ENCODE results near the gene ITK.

The ITK gene

GRCh38 chr5:157177953-157178352 lies 2.7 kb upstream of the ITK start:
- ATAC-seq (ENCODE audit: insufficient read depth, low read depth) = no peak
- H3K27me3 ChIP-seq (ENCODE audit: insufficient read depth, low read length, poor library complexity) = no peaks in the 10 kb centered on the region

GRCh38 chr5:157178966-157179365 lies 1.7 kb upstream of the ITK start:
- H3K4me1 ChIP-seq (ENCODE audit: insufficient read depth, low read length) = peaks cover 45% of the 10 kb centered on the region
- H3K36me3 ChIP-seq (ENCODE audit: insufficient read depth, low read length) = peaks cover 8% of the 10 kb centered on the region
- H3K4me3 ChIP-seq (ENCODE audit: low read depth in 1 of 2, low read length in 2 of 2) = no peak overlapping the region; a peak in 1 of 4 replicates
- peaks cover 2% of the 10 kb centered on the region; the same call in 1 of the 2 replicates for H4K20me1 ChIP-seq (ENCODE audit: insufficient read depth, low read length)
- ATAC-seq (ENCODE audit: insufficient read depth, low read depth) (peak; percentile 15; the same call in 1 of the 3 replicates), DNase-seq (no peak)
- 0 out of 2 replicates have a peak overlapping the region, but pooled peaks have one; percentile 2 for H2AFZ ChIP-seq (ENCODE audit: low read depth, low read length)
- H3K27ac ChIP-seq (ENCODE audit: low read length) = peak overlapping the region; percentile 97
- no peak for TF ChIP-seq CTCF (IDR thresholded peaks at IDR 0.05; ENCODE audit: borderline replicate concordance, extremely low read depth, low read length, poor library complexity, severe bottlenecking)
- no peak for TF ChIP-seq EZH2 (IDR thresholded peaks at IDR 0.05; ENCODE audit: borderline replicate concordance, low read depth, low read length, severe bottlenecking)
- H3K4me2 ChIP-seq (ENCODE audit: insufficient read depth, low read length) = peak overlapping the region; percentile 68
- no peaks in the 10 kb centered on the region for H3K9me3 ChIP-seq (ENCODE audit: insufficient read depth, low read length, severe bottlenecking)
- H3K27me3 ChIP-seq (ENCODE audit: insufficient read depth, low read length, poor library complexity) = no peaks in the 10 kb centered on the region
- H3K79me2 ChIP-seq (ENCODE audit: insufficient read depth, low read length) = peaks cover 46% of the 10 kb centered on the region
- peak overlapping the region; percentile 73 for H3K9ac ChIP-seq (ENCODE audit: low read depth, low read length)

More at GRCh38 chr5:157177953-157178352, 2.7 kb upstream of the ITK start:
- DNase-seq = no peak
- Histone ChIP-seq H2AFZ (ENCODE audit: low read depth, low read length) (no peak overlapping the region), H3K4me3 (ENCODE audit: low read depth in 1 of 2, low read length in 2 of 2) (no peak overlapping the region), H3K4me1 (ENCODE audit: insufficient read depth, low read length) (peaks cover 38% of the 10 kb centered on the region), H3K27ac (ENCODE audit: low read length) (peak overlapping the region; percentile 97), H4K20me1 (ENCODE audit: insufficient read depth, low read length) (no peaks in the 10 kb centered on the region), H3K79me2 (ENCODE audit: insufficient read depth, low read length) (peaks cover 36% of the 10 kb centered on the region), H3K9me3 (ENCODE audit: insufficient read depth, low read length, severe bottlenecking) (no peaks in the 10 kb centered on the region), H3K4me2 (ENCODE audit: insufficient read depth, low read length) (no peak overlapping the region), H3K9ac (ENCODE audit: low read depth, low read length) (no peak overlapping the region), H3K36me3 (ENCODE audit: insufficient read depth, low read length) (no peaks in the 10 kb centered on the region)
- TF ChIP-seq CTCF (IDR thresholded peaks at IDR 0.05; ENCODE audit: borderline replicate concordance, extremely low read depth, low read length, poor library complexity, severe bottlenecking) (no peak), EZH2 (IDR thresholded peaks at IDR 0.05; ENCODE audit: borderline replicate concordance, low read depth, low read length, severe bottlenecking) (no peak)

GRCh38 chr5:157182143-157182757 lies 1.6 kb downstream of the ITK start:
- peak overlapping the region; percentile 68 to 71 for H3K4me3 ChIP-seq (ENCODE audit: low read depth in 1 of 2, low read length in 2 of 2)
- H3K27me3 ChIP-seq (ENCODE audit: insufficient read depth, low read length, poor library complexity) = no peaks in the 10 kb centered on the region
- peak overlapping the region; percentile 73 for H3K9ac ChIP-seq (ENCODE audit: low read depth, low read length)
- H3K9me3 ChIP-seq (ENCODE audit: insufficient read depth, low read length, severe bottlenecking) = no peaks in the 10 kb centered on the region
- H4K20me1 ChIP-seq (ENCODE audit: insufficient read depth, low read length) = peaks cover 15% of the 10 kb centered on the region; the same call in 1 of the 2 replicates
- H3K4me1 ChIP-seq (ENCODE audit: insufficient read depth, low read length) = peaks cover 73% of the 10 kb centered on the region
- H3K36me3 ChIP-seq (ENCODE audit: insufficient read depth, low read length) = peaks cover 41% of the 10 kb centered on the region
- ATAC-seq (ENCODE audit: insufficient read depth, low read depth) (peak; percentile 35; the same call in 1 of the 3 replicates), DNase-seq (no peak)
- peak overlapping the region; percentile 68 for H3K4me2 ChIP-seq (ENCODE audit: insufficient read depth, low read length)
- TF ChIP-seq EZH2 (IDR thresholded peaks at IDR 0.05; ENCODE audit: borderline replicate concordance, low read depth, low read length, severe bottlenecking) (no peak), CTCF (IDR thresholded peaks at IDR 0.05; ENCODE audit: borderline replicate concordance, extremely low read depth, low read length, poor library complexity, severe bottlenecking) (no peak)
- H2AFZ ChIP-seq (ENCODE audit: low read depth, low read length) = no peak overlapping the region
- H3K79me2 ChIP-seq (ENCODE audit: insufficient read depth, low read length) = peaks cover 79% of the 10 kb centered on the region
- peak overlapping the region; percentile 97 for H3K27ac ChIP-seq (ENCODE audit: low read length)

Data from DND-41 (cell line).